GM19043 (cell line): ENCODE measurements around the gene VKORC1L1.
"Not testable (repeated sequence)": the region's sequence is repeated elsewhere in the genome, so short reads cannot be mapped to it uniquely, and the experiment has no call there.

Source experiments
- ATAC-seq: cut with Tn5 transposase; IDR thresholded peaks from one replicate; pipeline ENCODE4 v1.9.1; 2021; ENCODE audit warnings: low read depth; ENCODE audit not compliant: unreplicated experiment

VKORC1L1 gene

DNA sequence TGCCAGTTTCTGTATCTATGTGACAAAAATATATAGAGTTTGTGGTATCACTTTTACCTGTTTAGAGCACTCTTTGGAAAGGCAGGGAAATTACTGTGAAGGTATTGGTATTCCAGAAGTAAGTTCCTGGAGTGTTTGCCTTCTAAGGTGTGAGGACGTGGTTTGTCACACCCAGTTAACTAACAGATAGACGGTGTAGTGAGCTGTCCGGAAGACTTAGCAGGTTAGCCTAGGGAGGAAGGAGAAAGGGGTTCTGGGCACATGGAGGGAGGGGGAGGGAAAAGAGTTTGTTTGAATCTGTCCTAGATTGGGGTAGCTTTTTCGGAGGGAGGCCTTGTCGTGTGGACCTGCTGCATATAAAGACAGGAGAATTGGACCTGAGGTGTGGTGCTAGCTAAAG, 7.4 kb downstream of the VKORC1L1 start:
- not testable (repeated sequence) for ATAC-seq

DNA sequence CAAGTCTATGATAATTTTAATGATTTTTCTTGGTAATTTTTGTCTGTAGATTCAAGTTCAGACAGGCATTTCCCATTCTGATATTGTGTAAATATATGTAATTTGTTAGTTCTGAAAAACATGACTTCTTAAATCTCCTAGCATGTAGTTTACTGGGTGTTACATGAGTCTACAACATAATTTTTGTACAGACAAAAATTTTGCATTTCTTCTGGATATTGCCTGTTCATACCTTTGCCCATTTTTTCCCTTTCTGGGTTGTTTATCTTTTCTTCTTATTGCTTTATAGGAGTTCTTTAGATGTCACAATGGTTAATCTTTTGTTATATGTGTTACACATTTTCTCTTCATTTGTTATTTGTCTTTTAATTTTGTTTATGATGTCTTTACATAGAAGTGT, 12.1 kb downstream of the VKORC1L1 start:
- not testable (repeated sequence) for ATAC-seq

DNA sequence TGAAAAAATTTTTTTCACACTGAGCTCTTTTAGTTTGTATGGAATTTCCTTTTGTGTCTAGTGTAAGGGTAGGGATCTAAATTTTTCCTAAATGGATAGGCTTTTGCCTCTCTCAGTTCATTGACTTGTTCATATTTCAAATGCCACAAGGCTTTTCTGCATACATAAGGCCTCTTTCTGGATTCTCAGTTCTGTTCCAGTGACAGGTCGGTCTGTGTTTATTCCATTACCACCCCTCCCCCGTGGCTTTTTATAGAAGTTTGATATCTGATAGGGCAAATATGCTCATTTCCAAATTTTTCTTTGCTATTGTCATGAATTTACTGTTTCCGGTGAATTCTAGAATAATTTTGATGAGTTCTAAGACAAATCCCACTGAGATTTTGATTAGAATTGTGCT, 12.7 kb downstream of the VKORC1L1 start:
- ATAC-seq = not testable (repeated sequence)

DNA sequence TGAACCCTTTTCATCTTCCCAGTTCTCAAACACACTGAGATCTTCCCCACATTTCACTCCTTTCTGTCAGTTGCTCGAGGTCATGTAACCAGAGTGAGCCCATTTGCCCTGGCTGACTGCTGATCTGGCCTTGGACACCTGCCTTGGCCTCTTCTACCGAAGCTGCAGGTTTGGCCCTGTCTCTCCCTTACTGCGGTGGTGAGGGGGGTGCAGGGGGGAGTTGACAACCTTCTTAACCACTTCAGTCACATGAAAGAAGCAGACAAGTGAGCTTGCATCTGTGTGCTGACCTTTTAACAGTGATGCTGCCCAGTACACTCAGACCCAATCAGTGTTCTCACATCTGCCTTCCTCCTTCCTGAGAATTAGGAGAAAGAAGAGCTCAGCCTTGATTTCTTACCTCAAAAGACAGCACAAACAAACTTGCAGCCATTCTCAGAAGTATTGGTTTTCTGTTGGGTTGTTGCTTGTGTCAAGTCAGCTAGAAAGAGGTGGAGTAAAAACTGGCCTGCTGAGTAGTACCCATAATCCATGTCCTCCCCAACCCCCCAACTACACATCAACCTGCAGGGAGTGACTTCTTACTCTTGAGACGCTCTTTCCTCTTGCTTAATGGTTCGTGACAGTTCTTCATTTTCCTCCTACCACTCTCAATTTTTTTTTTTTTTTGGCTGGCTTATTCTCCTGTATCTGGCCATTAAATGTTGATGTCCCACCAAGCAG, 15.7 kb downstream of the VKORC1L1 start:
- not testable (repeated sequence) for ATAC-seq

DNA sequence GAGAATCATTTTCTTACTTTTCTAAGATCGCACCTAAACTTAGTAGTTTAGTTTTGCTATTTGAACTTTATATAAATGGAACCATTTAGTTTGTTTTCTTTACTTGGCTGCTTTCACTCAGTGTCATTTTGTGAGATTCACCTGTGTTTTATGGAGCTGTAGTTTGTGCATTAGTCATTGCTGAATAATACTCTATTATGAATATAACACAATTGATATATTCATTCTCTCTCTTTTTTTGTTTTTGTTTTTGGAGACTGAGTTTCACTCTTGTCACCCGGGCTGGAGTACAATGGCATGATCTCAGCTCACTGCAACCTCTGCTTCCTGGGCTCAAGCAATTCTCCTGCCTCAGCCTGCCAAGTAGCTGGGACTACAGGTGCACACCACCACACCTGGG, 16.8 kb downstream of the VKORC1L1 start:
- not testable (repeated sequence) for ATAC-seq

DNA sequence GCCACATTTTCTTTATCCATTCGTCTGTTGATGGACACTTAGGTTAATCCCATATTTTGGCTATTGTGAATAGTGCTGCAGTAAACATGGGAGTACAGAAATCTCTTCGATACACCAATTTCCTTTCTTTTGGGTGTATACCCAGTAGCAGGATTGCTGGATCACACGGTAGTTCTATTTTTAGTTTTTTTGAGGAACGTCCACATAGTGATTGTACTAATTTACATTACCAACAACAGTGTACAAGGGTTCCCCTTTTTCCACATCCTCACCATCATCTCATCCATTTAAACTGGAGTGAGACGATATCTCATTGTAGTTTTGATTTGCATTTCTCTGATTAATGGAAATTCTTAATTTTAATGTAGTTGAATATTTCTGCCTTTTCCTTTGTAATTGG, 19.3 kb downstream of the VKORC1L1 start:
- ATAC-seq = no peak

DNA sequence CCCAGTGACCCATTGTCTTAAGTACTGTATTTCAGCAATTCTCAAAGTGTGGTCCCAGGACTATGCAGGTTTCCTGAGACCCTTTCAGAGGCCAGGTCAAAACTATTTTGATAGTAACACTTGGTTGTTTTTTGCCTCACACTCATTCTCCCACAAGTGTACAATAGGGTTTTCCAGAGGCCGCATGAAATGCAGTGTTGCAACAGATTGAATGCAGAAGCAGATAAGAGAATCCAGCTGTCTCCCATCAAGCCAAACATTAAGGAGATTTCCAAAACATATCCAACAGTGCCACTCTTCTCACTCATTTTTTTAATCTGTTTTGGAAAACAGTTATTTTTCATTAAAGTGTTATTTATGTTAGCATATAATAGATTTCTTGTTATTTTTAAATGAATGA, 20.0 kb downstream of the VKORC1L1 start:
- ATAC-seq = no peak

DNA sequence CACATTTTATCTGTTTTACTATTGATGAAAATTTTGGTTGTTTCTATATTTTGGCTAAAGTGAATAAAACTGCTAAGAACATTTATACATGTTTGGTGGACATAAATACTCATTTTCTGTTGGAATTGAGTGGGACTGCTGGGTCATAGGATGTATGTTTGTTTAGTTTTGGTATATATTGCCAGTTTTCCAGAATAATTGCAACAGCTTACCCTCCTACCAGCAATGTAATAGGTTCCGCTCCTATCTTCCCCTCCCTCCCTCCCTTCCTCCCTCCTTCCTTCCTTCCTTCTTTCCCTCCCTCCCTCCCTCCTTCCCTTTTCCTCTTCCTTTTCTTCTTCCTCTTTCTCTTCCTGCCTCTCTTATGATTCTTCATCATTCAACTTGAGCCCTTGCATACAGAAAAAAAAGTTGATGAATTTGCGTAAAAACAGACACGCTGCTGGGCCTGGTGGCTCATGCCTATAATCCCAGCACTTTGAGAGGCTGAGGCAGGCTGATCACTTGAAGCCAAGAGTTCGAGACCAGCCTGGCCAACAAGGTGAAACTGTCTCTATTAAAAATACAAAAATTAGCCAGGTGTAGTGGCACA, 23.5 kb downstream of the VKORC1L1 start:
- ATAC-seq = no peak

DNA sequence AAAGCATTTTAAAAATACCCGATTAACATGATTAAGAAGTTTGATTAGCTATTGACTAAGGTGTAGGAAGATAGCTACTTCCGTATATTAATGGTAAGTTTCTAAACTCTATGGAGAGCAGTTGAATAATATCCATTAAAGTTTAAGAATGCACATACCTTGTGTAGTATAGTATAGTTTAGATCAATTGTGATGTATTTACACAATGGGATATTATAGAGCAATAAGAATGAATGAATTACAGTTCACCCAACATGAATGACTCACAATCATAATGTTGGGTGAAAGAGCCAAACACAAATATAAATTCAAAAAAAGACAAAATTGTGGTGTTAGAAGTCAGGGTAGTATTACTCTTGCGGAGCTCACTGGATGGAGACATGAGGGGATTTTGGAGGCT, 24.4 kb downstream of the VKORC1L1 start:
- not testable (repeated sequence) for ATAC-seq

DNA sequence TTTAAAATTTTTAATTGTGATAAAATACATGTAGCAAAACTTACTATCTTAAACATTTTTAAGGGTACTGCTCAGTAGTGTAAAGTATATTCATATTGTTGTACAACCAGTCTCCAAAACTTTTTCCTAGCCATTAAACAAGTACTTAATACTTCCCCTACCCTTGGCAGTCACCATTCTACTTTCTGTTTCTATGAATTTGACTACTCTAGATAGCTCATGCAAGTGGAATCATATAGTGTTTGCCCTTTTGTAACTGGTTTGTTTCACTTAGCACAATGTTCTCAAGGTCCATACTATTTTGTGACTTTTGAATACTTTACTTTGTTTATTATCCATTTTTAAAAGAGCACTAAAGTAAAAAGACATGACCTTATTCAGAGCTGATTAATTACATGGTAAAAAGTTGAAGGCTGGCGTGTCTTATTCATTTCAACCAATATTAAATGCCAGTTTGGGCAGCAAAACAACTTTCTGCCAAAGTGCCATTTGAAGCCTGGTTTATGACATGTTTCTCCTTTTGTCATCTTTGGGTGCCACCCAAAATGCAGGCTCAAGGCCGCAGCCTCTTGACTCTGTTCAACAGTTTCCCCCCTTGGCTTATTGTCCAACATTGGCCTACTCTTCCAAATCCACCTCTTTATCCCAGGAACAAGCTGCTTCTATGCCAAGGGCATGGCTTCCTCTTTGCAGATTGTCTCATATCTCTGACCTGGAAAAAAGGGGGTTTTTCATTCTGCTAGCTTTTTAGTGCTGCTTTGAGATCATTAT, 26.0 kb downstream of the VKORC1L1 start:
- not testable (repeated sequence) for ATAC-seq

DNA sequence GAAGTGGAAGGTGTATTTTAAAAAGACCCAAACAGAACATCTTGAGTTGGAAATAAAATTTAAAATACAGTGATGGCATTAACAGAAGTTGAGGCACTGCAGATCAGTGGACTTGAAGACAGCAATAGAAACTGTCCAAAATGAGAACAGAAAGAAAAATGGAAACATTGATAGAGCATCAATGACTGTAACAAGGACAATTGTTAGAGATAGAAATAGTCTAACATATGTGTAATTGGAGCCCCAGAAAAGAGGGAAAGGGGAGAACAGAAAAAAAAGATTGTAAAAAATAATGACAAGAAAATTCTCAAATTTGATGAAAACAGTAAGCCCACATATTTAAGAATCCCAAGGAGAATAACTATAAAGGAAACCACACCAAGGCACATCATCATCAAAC, 29.4 kb downstream of the VKORC1L1 start:
- ATAC-seq = no peak

DNA sequence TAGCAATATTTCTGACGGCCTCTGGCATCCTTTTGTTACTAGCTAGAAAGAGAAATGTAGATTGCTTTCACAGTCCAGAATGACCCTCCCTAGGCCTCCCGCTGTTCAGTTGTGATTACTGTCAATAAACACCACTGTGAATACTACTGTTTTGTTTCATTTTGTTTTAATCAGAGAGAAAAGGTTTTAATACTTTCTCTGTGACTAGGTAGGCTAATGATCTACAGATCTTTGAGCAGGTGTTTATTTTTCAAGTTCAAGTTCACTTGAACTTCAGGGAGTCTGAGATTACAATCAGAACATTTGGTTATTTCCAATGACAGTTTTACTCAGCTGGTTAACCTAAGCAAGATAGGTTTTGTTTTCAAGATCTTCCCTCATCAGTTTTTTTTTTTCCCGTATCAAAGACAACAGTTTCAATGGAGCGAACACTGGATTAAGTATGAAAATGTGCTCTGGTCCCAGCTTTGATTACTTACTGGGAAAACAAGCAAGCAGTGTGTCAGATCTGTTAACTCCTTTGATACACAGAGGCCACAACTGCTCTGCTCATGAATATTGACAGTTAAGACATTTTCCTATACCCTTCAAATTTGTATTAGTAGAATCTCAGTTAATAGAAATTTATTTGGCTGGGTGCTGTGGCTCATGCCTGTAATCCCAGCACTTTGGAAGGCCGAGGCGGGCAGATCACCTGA, 34.8 kb downstream of the VKORC1L1 start:
- no peak for ATAC-seq

DNA sequence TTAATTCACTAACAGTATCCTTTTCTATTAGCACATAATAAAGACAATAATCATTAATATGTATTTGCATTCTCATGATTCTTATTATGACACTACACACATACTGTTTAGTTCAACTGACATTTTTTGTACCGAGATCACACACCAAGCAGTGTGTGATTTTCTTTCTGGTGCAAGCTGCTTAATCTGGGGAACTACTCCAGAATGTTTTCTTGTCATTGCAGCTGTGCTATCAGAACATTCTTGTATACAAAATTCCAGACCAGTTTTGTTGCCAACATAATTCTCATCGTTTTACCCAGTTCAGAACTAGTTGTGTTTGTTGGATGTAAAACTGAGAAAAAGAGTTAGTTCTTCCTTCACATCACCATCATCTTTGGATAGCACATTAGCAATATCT, 37.4 kb downstream of the VKORC1L1 start:
- ATAC-seq = no peak

DNA sequence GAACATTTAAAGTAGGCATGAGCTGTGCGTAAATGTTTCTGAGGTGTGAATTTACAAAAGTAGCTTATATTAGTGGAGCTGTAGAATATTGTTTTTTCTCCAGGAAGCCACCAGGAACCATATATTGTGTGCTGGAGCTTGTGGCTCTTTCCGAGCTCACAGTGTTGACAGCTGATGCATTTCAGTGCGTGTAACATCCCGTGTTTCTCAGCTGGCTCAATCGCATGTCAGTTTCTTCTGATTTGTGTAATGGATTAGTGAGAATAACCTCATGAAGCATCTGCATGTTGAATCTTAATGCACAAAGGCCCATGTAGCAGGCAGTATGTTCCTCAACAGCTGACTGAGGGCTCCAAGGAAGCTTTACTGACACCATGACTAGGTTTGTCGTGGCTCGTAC, 39.4 kb downstream of the VKORC1L1 start:
- ATAC-seq = no peak

DNA sequence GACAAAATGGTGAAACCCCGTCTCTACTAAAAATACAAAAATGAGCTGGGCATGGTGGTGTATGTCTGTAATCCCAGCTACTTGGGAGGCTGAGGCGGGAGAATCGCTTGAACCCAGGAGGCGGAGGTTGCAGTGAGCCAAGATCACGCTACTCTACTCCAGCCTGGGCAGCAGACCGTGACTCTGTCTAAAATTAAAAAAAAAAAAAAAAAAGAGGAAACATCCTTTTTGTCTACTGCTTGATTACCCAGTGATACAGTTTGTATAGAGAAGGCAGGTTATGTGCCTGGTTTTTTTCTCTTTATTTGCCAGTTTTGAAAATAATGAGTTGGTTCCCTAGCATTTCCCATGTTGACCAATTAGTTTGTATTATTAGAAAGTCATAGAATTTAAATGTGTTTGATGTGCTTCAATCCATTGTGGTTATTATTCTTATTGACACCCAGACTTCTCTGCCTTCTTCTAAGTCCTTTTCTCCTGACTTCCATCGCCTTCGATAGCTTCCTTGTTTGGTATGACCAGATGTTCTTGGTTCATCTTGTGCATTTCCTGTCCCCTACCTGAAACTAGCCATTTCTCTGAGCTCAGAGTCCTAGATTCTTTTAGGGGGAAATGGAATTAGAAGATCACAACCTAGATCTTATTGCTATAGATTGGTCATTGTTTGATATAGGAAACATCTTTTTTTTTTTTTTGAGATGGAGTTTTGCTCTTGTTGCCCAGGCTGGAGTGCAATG, 43.2 kb downstream of the VKORC1L1 start:
- ATAC-seq = no peak

DNA sequence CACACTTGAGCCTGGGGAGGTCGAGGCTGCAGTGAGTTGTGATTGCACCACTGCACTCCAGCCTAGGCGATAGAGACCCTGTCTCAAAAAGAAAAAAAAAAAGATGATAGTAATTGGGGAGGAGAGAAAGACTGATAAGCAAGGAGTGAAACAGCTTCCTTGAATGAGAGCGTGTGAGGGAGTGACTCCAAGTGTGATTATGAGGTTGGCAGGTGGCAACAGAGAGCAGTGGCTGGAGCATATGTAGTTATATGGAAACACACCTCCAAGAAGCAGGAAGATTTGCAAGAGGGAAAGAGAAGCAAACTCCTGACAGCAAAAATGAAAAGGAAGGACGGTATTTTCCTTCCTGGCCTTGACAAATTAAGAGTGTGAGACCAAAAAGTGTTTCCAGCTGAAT, 50.4 kb downstream of the VKORC1L1 start:
- ATAC-seq = no peak

DNA sequence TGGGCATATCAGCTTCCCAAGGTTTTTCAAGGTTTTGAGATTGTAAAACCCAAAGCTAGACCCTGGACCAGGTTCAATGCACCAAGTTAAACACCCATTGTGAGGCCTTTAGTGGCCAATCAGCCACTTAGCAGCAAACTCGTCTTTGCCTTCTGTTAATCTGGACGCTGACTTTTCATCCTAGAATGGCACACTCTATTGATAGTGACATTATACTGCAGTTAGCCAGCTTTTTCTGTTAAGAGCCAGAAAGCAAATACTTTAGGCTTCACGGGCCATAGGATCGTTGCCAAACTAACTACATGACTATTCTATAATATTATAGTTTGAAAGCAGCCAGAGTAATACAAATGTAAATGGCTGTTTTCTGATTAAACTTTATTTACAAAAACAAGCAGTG, 51.3 kb downstream of the VKORC1L1 start:
- no peak for ATAC-seq

DNA sequence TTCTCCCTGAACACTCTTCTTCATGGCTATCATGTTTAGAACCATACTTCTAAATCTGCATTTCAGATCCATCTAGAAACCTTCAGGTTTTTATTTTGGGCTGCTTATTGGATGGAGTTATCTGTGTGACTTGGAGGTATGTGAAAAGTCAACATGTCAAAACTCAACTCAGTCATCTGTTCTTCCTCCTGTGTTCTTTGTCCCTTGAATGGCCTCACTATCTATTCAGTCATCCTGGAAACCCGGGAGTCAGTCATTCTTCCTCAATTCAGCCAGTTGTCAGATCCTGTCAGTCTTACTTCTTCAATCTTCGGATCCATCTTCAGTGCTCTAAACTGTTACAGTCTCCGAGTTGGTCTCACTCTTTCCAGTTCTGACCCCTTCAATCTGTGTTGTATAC, 52.2 kb downstream of the VKORC1L1 start:
- ATAC-seq = no peak

DNA sequence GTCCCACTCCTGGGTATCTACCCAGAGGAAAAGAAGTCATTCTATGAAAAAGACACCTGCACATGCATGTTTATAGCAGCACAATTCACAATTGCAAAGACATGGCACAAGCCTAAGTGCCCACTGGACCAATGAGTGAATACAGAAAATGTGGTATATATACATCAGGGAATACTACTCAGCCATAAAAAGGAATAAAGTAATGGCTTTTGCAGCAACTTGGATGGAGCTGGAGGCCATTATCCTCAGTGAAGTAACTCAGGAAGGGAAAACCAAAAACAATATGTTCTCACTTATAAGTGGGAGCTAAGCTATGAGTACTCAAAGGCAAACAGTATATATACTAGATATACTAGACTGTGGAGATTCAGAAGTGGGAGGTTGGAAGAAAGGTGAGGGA, 53.7 kb downstream of the VKORC1L1 start:
- no peak for ATAC-seq
